ENCODE data around the gene PPP1R13B.

DNA sequence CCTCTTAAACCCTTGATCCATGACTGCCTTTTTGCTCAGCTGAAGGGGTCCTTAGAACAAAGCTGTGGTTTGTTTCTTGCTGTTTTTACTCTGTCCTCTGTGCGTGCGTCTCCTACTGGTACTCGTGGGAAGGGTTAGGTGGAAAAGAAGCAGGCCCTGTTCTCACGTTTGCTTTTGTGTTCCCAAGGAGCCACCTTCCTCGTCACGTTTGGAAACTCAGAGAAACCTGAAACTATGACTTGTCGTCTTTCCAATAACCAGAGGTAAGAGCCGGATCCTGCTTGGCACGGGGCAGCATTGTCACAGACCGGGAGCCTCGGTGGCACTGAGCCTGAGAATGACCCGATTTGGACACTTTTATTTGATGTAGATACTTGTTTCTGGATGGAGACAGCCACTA, 118.7 kb downstream of the PPP1R13B start:
- TF ChIP-seq POLR2A (IDR thresholded peaks at IDR 0.05), result no peak
- TF ChIP-seq, protein P1, sequence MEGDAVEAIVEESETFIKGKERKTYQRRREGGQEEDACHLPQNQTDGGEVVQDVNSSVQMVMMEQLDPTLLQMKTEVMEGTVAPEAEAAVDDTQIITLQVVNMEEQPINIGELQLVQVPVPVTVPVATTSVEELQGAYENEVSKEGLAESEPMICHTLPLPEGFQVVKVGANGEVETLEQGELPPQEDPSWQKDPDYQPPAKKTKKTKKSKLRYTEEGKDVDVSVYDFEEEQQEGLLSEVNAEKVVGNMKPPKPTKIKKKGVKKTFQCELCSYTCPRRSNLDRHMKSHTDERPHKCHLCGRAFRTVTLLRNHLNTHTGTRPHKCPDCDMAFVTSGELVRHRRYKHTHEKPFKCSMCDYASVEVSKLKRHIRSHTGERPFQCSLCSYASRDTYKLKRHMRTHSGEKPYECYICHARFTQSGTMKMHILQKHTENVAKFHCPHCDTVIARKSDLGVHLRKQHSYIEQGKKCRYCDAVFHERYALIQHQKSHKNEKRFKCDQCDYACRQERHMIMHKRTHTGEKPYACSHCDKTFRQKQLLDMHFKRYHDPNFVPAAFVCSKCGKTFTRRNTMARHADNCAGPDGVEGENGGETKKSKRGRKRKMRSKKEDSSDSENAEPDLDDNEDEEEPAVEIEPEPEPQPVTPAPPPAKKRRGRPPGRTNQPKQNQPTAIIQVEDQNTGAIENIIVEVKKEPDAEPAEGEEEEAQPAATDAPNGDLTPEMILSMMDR (IDR thresholded peaks at IDR 0.05), result no peak
